GM23338 (cell line): ENCODE results near the gene STEAP1B. TPM values are rescaled to one million over a fixed set of nuclear protein-coding genes. Genes with fewer than 3 reads are reported as not detected.
A peak's percentile ranks its signal among the peaks of the same experiment; 100 is the strongest.

Source experiments
- ATAC-seq: fragments of 200-7000 bp; cut with Tn5 transposase; 3 replicates; pipeline ENCODE4 v1.9.1; 2020
- DNase-seq: peaks from one replicate; pipeline ENCODE4 v3.0.0-alpha.2; 2015; ENCODE audit warnings: low spot score
- H2AFZ ChIP-seq: fragments of 200-600 bp; sonication (generic); 2 replicates; pipeline ENCODE4 v1.8.0; 2016; ENCODE audit warnings: antibody characterized with exemption, mild to moderate bottlenecking, moderate library complexity
- H3F3A ChIP-seq: fragments of 200-600 bp; sonication (generic); replicated peaks from 2 replicates; pipeline ENCODE4 v1.8.0; 2017; ENCODE audit warnings: antibody characterized with exemption, mixed run types, low read depth
- H3K27ac ChIP-seq: fragments of 200-600 bp; sonication (generic); 2 replicates; pipeline ENCODE4 v1.6.1; 2016; ENCODE audit warnings: low read depth
- H3K27me3 ChIP-seq: fragments of 200-600 bp; sonication (generic); 2 replicates; pipeline ENCODE4 v1.8.0; 2016; ENCODE audit warnings: mild to moderate bottlenecking, mixed run types, moderate library complexity; ENCODE audit not compliant: insufficient read depth
- H3K36me3 ChIP-seq: fragments of 200-600 bp; sonication (generic); 2 replicates; pipeline ENCODE4 v1.8.0; 2016; ENCODE audit warnings: mild to moderate bottlenecking; ENCODE audit not compliant: insufficient read depth
- H3K4me1 ChIP-seq: fragments of 200-600 bp; sonication (generic); 2 replicates; pipeline ENCODE4 v1.8.0; 2016; ENCODE audit warnings: mild to moderate bottlenecking, moderate library complexity; ENCODE audit not compliant: insufficient read depth
- H3K4me2 ChIP-seq: fragments of 200-600 bp; sonication (generic); 2 replicates; pipeline ENCODE4 v1.7.1; 2017; ENCODE audit warnings: mixed run types
- H3K4me3 ChIP-seq: fragments of 200-600 bp; sonication (generic); 2 replicates; pipeline ENCODE4 v1.6.1; 2016; ENCODE audit warnings: mixed run types
- H3K79me2 ChIP-seq: fragments of 200-600 bp; sonication (generic); replicated peaks from 2 replicates; pipeline ENCODE4 v1.8.0; 2017; ENCODE audit warnings: mild to moderate bottlenecking; ENCODE audit not compliant: insufficient read depth
- H3K9me2 ChIP-seq: fragments of 200-600 bp; sonication (generic); 2 replicates; pipeline ENCODE4 v1.8.0; 2017; ENCODE audit not compliant: insufficient read depth
- H4K20me1 ChIP-seq: fragments of 200-600 bp; sonication (generic); replicated peaks from 2 replicates; pipeline ENCODE4 v1.8.0; 2017; ENCODE audit warnings: mild to moderate bottlenecking; ENCODE audit not compliant: insufficient read depth
- H3K27ac Mint-ChIP-seq: 2 replicates; pipeline ENCODE4 v1.8.0; 2020; ENCODE audit warnings: inconsistent platforms, mild to moderate bottlenecking, moderate library complexity, mixed read lengths
- H3K27me3 Mint-ChIP-seq: 3 replicates; pipeline ENCODE4 v1.8.0; 2022; ENCODE audit warnings: low read depth, mild to moderate bottlenecking, moderate library complexity, mixed read lengths, inconsistent platforms; ENCODE audit not compliant: insufficient read depth, poor library complexity
- H3K36me3 Mint-ChIP-seq: 3 replicates; pipeline ENCODE4 v1.8.0; 2021; ENCODE audit warnings: low read depth, mild to moderate bottlenecking, inconsistent platforms, moderate library complexity, mixed read lengths
- H3K4me1 Mint-ChIP-seq: 3 replicates; pipeline ENCODE4 v1.8.0; 2020; ENCODE audit warnings: mild to moderate bottlenecking, inconsistent platforms, mixed read lengths
- H3K4me3 Mint-ChIP-seq: 3 replicates; pipeline ENCODE4 v1.8.0; 2021; ENCODE audit warnings: moderate library complexity, mild to moderate bottlenecking, inconsistent platforms, mixed read lengths
- H3K9me3 Mint-ChIP-seq: 3 replicates; pipeline ENCODE4 v1.8.0; 2020; ENCODE audit warnings: moderate library complexity, mild to moderate bottlenecking, inconsistent platforms, mixed read lengths
- CREB1 ChIP-seq: fragments of 250-450 bp; sonication (Bioruptor Pico); IDR thresholded peaks from 2 replicates; pipeline ENCODE4 v1.5.0; 2020; ENCODE audit warnings: low read depth, mild to moderate bottlenecking, moderate library complexity
- CTCF ChIP-seq, 2 experiments: fragments of 200-600 bp in 1 of 2; sonication (generic) in 1 of 2; conservative IDR thresholded peaks; 2 replicates each; pipeline versions ENCODE4 v1.5.1 to v1.6.1; 2016 to 2017; ENCODE audit warnings: antibody characterized with exemption in 2 of 2, low read depth in 2 of 2, mild to moderate bottlenecking in 2 of 2, moderate library complexity in 1 of 2
- EZH2 ChIP-seq: fragments of 200-600 bp; sonication (generic); IDR thresholded peaks from one replicate; pipeline ENCODE4 v1.8.0; 2017; ENCODE audit warnings: antibody characterized with exemption, mild to moderate bottlenecking, low read depth; ENCODE audit not compliant: unreplicated experiment
- EZH2phosphoT487 ChIP-seq: fragments of 200-600 bp; sonication (generic); IDR thresholded peaks from one replicate; pipeline ENCODE4 v1.8.1; 2018; ENCODE audit warnings: antibody characterized with exemption; ENCODE audit not compliant: unreplicated experiment
- NANOG ChIP-seq: IDR thresholded peaks from 2 replicates; pipeline ENCODE4 v1.6.1; 2016; ENCODE audit warnings: antibody characterized with exemption, borderline replicate concordance
- POLR2AphosphoS5 ChIP-seq: IDR thresholded peaks from 2 replicates; pipeline ENCODE4 v1.6.1; 2016; ENCODE audit warnings: antibody characterized with exemption, low read depth
- REST ChIP-seq: IDR thresholded peaks from one replicate; pipeline ENCODE4 v1.6.1; 2018; ENCODE audit warnings: antibody characterized with exemption; ENCODE audit not compliant: unreplicated experiment
- STAT1 ChIP-seq: IDR thresholded peaks from one replicate; pipeline ENCODE4 v1.6.1; 2016; ENCODE audit warnings: antibody characterized with exemption; ENCODE audit not compliant: unreplicated experiment
- ZNF114 ChIP-seq: fragments of 250-450 bp; sonication (Bioruptor Pico); IDR thresholded peaks from 2 replicates; pipeline ENCODE4 v1.5.0; 2020; ENCODE audit warnings: mild to moderate bottlenecking, moderate library complexity
- ZNF331 ChIP-seq: fragments of 250-450 bp; sonication (Bioruptor Pico); IDR thresholded peaks from 2 replicates; pipeline ENCODE4 v1.5.0; 2020; ENCODE audit warnings: low read depth, mild to moderate bottlenecking, moderate library complexity
- polyA plus RNA-seq: library from polyadenylated mRNA; unstranded; fragments of >200 nt; fragmentation: Nextera tagmentation; extraction: Ambion mirVana; gene quantifications from 2 replicates; pipeline ENCODE4 v1.2.1, GENCODE V29; 2016
- total RNA-seq: library from RNA; depleted of rRNA; stranded (reverse); fragments of >200 nt; shearing (Covaris generic); gene quantifications from 2 replicates; pipeline ENCODE4 v1.2.3, GENCODE V29; 2014
- TF ChIP-seq, protein P1 (sequence below): IDR thresholded peaks from 2 replicates; pipeline ENCODE4 v1.6.1; 2016; ENCODE audit warnings: antibody characterized with exemption

STEAP1B gene
- total and polyA plus RNA-seq, 2 experiments from 2014 or later, result 4.9 to 16.5 TPM

DNA sequence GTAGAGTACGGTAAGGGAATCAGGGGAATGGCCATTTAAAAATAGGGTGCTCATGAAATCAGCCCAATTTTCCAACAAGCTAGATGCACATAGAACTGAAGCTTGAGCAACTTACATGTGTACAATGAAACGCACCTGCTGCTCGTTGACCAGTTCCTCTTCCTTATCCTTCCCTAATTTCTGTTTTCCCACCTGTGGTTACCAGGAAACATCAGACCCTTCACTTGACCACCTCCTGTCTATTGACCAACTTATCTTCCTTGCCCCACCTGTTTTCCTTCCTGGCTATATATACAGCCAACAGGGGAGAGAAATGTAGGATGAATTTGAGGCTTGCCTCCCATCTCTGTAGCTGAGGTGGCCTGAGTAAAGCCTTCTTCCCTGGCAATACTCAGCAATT lies 105.2 kb downstream of the STEAP1B start (continued):
- TF ChIP-seq, protein P1, sequence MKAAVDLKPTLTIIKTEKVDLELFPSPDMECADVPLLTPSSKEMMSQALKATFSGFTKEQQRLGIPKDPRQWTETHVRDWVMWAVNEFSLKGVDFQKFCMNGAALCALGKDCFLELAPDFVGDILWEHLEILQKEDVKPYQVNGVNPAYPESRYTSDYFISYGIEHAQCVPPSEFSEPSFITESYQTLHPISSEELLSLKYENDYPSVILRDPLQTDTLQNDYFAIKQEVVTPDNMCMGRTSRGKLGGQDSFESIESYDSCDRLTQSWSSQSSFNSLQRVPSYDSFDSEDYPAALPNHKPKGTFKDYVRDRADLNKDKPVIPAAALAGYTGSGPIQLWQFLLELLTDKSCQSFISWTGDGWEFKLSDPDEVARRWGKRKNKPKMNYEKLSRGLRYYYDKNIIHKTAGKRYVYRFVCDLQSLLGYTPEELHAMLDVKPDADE, result no peak
- TF ChIP-seq REST (no peak), CREB1 (no peak), POLR2AphosphoS5 (no peak), EZH2 (no peak), ZNF331 (CRISPR knock-in tag) (no peak), ZNF114 (CRISPR knock-in tag) (no peak), EZH2phosphoT487 (no peak), NANOG (no peak), STAT1 (no peak), CTCF (conservative IDR thresholded peaks at IDR 0.05; ENCODE audit: low read depth in 2 of 2) (no peak)

DNA sequence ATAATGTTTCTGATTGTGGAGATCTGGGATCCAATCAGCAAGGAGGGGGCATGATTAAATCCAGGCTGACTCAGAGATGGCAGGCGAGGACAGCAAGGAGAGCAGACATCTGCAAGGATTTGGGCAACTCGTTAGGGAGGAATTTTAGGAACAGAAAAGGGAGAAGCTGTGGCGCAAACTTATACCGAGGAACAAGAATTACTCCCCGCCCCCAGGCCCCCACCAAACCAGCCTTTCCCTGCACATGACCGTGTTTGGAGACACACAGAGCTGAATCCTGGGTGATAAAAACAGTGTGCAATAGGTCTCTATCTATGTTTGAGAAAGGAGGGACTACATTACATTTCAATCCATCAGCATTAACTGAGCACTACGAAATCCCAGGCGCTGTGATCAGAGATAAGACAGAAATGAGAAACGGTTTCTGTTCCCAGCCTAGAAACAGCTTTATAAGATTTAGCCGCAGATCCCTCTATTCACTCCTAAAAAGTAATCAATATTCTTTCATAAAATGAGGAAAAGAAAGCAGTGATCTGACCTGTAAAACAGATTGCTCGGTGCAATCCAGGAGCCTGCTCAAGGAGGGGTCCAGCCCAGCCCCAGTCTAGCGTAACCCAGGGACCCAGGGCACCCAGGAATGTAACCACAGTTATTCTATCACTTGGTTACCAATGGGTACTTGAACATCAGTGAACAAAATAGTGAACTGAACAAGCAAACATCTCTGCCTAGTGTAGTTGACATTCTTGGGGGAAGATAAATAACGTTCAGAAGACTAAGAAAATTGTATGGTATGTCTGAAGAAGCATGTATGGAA lies 105.9 kb downstream of the STEAP1B start:
- no peak for DNase-seq
- Histone ChIP-seq H2AFZ (peak overlapping the region; percentile 52; the same call in 1 of the 2 replicates), H3K4me1 (peaks cover 13% of the 10 kb centered on the region; the same call in 1 of the 2 replicates), H3F3A (no peaks in the 10 kb centered on the region), H3K27ac (no peak overlapping the region), H4K20me1 (no peaks in the 10 kb centered on the region), H3K79me2 (no peaks in the 10 kb centered on the region), H3K9me2 (no peaks in the 10 kb centered on the region), H3K27me3 (no peaks in the 10 kb centered on the region), H3K4me2 (no peak overlapping the region), H3K4me3 (no peak overlapping the region), H3K36me3 (no peaks in the 10 kb centered on the region)
- TF ChIP-seq POLR2AphosphoS5 (no peak), STAT1 (no peak), NANOG (no peak), CTCF (conservative IDR thresholded peaks at IDR 0.05; ENCODE audit: low read depth in 2 of 2) (no peak), ZNF331 (CRISPR knock-in tag) (no peak), EZH2 (no peak)
- ATAC-seq, result no peak
- Mint-ChIP-seq H3K27me3 (peaks cover 4% of the 10 kb centered on the region), H3K36me3 (no peaks in the 10 kb centered on the region), H3K4me3 (no peak overlapping the region), H3K9me3 (no peaks in the 10 kb centered on the region), H3K4me1 (peaks cover 19% of the 10 kb centered on the region), H3K27ac (no peak overlapping the region)
